K562 (cell line): ENCODE data around the gene CCNL1. TPM values are rescaled to one million over a fixed set of nuclear protein-coding genes. Genes with fewer than 3 reads are reported as not detected.

Source experiments
- E2F4 ChIP-seq: sonication (generic); formaldehyde crosslinking; IDR thresholded peaks from 2 replicates; pipeline ENCODE4 v1.8.0; 2022; ENCODE audit warnings: mild to moderate bottlenecking, low read depth, missing genetic modification reagents
- EZH2 ChIP-seq: IDR thresholded peaks from 2 replicates; pipeline ENCODE4 v1.6.1; 2012; ENCODE audit warnings: low read depth, mild to moderate bottlenecking, inconsistent platforms, low read length, borderline replicate concordance
- MECOM ChIP-seq: fragments of 250-450 bp; sonication (Bioruptor Pico); IDR thresholded peaks from 2 replicates; pipeline ENCODE4 v1.8.0; 2022; ENCODE audit warnings: inconsistent platforms
- MGA ChIP-seq: fragments of 450-650 bp; IDR thresholded peaks from 2 replicates; pipeline ENCODE4 v1.6.1; 2016; ENCODE audit warnings: mild to moderate bottlenecking, moderate library complexity
- MTA1 ChIP-seq: fragments of 450-650 bp; IDR thresholded peaks from 2 replicates; pipeline ENCODE4 v1.6.1; 2017; ENCODE audit warnings: borderline replicate concordance
- MTA2 ChIP-seq: fragments of 450-650 bp; IDR thresholded peaks from 2 replicates; pipeline ENCODE4 v1.6.1; 2016; ENCODE audit warnings: low read depth
- POLR2AphosphoS2 ChIP-seq: IDR thresholded peaks from 2 replicates; pipeline ENCODE4 v1.6.1; 2012; ENCODE audit warnings: low read length, improper control_type of control experiment
- RBM17 ChIP-seq: fragments of 200-400 bp; formaldehyde crosslinking; IDR thresholded peaks from 2 replicates; pipeline ENCODE4 v1.6.1; 2017; ENCODE audit warnings: low read depth, mild to moderate bottlenecking, low read length, borderline replicate concordance
- SMARCA4 ChIP-seq: fragments of 450-650 bp; IDR thresholded peaks from 2 replicates; pipeline ENCODE4 v1.6.1; 2016
- SOX6 ChIP-seq: fragments of 450-650 bp; IDR thresholded peaks from 2 replicates; pipeline ENCODE4 v1.6.1; 2014; ENCODE audit warnings: mild to moderate bottlenecking
- ZKSCAN3 ChIP-seq: fragments of 250-450 bp; sonication (Bioruptor Pico); IDR thresholded peaks from 2 replicates; pipeline ENCODE4 v1.4.0; 2020
- ZNF239 ChIP-seq: fragments of 250-450 bp; sonication (Bioruptor Pico); IDR thresholded peaks from 2 replicates; pipeline ENCODE4 v1.4.0; 2020; ENCODE audit warnings: mild to moderate bottlenecking
- ZNF589 ChIP-seq: fragments of 200-800 bp; sonication (Bioruptor generic); IDR thresholded peaks from 2 replicates; pipeline ENCODE4 v1.6.1; 2016; ENCODE audit warnings: low read depth, missing genetic modification characterization, missing compliant biosample characterization
- polyA plus RNA-seq, 8 experiments: library from polyadenylated mRNA; depleted of rRNA in 4 of 8; stranded (reverse) in 5 of 8; unstranded in 3 of 8; fragments of >200 nt; fragmentation: Nextera tagmentation in 2 of 8; fragmentation: Illumina TruSeq in 1 of 8; extraction: Ambion mirVana in 2 of 8; extraction: Trizol in 1 of 8; gene quantifications; 2 replicates each; pipeline versions ENCODE4 v1.2.1 to v1.2.3, GENCODE V29; 2011 to 2014; ENCODE audit warnings: inconsistent platforms in 1 of 8, missing spikeins in 1 of 8
- total RNA-seq, 7 experiments: library from RNA; depleted of rRNA in 6 of 7; stranded (reverse); fragments of >200 nt in 6 of 7; fragmentation: Illumina TruSeq in 2 of 7; extraction: Trizol in 2 of 7; gene quantifications; 2 replicates each; pipeline versions ENCODE4 v1.2.1 to v1.2.3, GENCODE V29; 2011 to 2021; ENCODE audit warnings: low replicate concordance in 1 of 7

Gene CCNL1
- total and polyA plus RNA-seq, 9 of the 15 experiments (the other 6 are each of a cell fraction or from before 2014, with no cell fraction given), result 16.1 to 186 (median 132) TPM

GRCh38 chr3:157174649-157175498 is 14.9 kb upstream of the CCNL1 start (continued):
- peak; percentile 96 for TF ChIP-seq MGA
- TF ChIP-seq RBM17, result no peak
- peak; percentile 47; the same call in 1 of the 2 replicates for TF ChIP-seq MECOM
- TF ChIP-seq MTA2, result peak; percentile 62; the same call in 1 of the 2 replicates
- peak; percentile 67; the same call in 1 of the 2 replicates for TF ChIP-seq POLR2AphosphoS2
- peak; percentile 78 for TF ChIP-seq ZNF589 (CRISPR knock-in tag)
- no peak for TF ChIP-seq SMARCA4
- TF ChIP-seq E2F4 (CRISPR knock-in tag), result no peak
- no peak for TF ChIP-seq ZKSCAN3 (CRISPR knock-in tag)
- peak; percentile 70 for TF ChIP-seq SOX6
- no peak for TF ChIP-seq ZNF239 (CRISPR knock-in tag)
- no peak for TF ChIP-seq EZH2
- TF ChIP-seq MTA1, result peak; percentile 94
